Gastrocnemius medialis (tissue), 4 donors: ENCODE measurements around the gene WDR7. TPM values are rescaled to one million over a fixed set of nuclear protein-coding genes. Genes with fewer than 3 reads are reported as not detected.

Experiments
- ATAC-seq, 2 donors: fragments of 150-250 bp; one replicate each; pipeline ENCODE4 v1.9.1; 2016
- DNase-seq, 2 donors: peaks; one replicate each; pipeline ENCODE4 v3.0.0-alpha.2; 2019
- H3K27ac ChIP-seq, 4 donors: fragments of 200-600 bp; sonication (generic); 1 replicate in 1 of 4; 2 replicates in 3 of 4; pipeline ENCODE4 v1.5.1; 2016 to 2018; ENCODE audit warnings: mild to moderate bottlenecking in 2 of 4, moderate library complexity in 1 of 4
- H3K27me3 ChIP-seq, 3 donors: fragments of 200-600 bp; sonication (generic) in 2 of 3; 1 replicate in 1 of 3; 2 replicates in 2 of 3; pipeline versions ENCODE4 v1.5.1 to v1.6.0; 2016 to 2019; ENCODE audit warnings: mild to moderate bottlenecking in 1 of 3, moderate library complexity in 1 of 3
- H3K36me3 ChIP-seq, 2 donors: fragments of 200-600 bp; sonication (generic) in 1 of 2; one replicate each; pipeline ENCODE4 v1.5.1; 2017 to 2018
- H3K4me1 ChIP-seq, 2 donors: fragments of 200-600 bp; sonication (generic) in 1 of 2; one replicate each; pipeline ENCODE4 v1.5.1; 2016 to 2017; ENCODE audit warnings: mild to moderate bottlenecking in 2 of 2
- H3K4me3 ChIP-seq, 4 donors: fragments of 200-600 bp; sonication (generic) in 3 of 4; 1 replicate in 1 of 4; 2 replicates in 3 of 4; pipeline ENCODE4 v1.5.1; 2016 to 2019; ENCODE audit warnings: mild to moderate bottlenecking in 2 of 4
- H3K9me3 ChIP-seq, 3 donors: fragments of 200-600 bp; sonication (generic) in 2 of 3; 1 replicate in 1 of 3; 2 replicates in 2 of 3; pipeline ENCODE4 v1.5.1; 2016 to 2019
- CTCF ChIP-seq, 5 experiments: fragments of 450-650 bp in 3 of 5; fragments of 200-600 bp in 2 of 5; sonication (generic) in 2 of 5; IDR thresholded peaks in 4 of 5; conservative IDR thresholded peaks in 1 of 5; 1 replicate in 4 of 5; 2 replicates in 1 of 5; pipeline ENCODE4 v1.5.1; 2016 to 2019; ENCODE audit warnings: antibody characterized with exemption in 5 of 5, mild to moderate bottlenecking in 3 of 5, moderate library complexity in 3 of 5
- POLR2A ChIP-seq, 2 donors: fragments of 450-650 bp; IDR thresholded peaks; one replicate each; pipeline ENCODE4 v1.6.1; 2017; ENCODE audit warnings: antibody characterized with exemption in 2 of 2, mild to moderate bottlenecking in 2 of 2, moderate library complexity in 2 of 2
- in situ Hi-C, 4 donors: fragments of 200-750 bp; cut with MboI; loops; one replicate each; pipeline versions ENCODE4 v1.15.0 to v1.8.0; 2017; ENCODE audit warnings: low sequenced_read_pairs in 4 of 4
- intact Hi-C: fragments of 100-400 bp; cut with DNase I; formaldehyde crosslinking; loops from one replicate; pipeline ENCODE4 v1.15.1; 2023; ENCODE audit warnings: low total_unique reads
- total RNA-seq, 4 donors: library from RNA; depleted of rRNA; stranded (reverse); fragments of >200 nt; gene quantifications; one replicate each; pipeline versions ENCODE4 v1.1.0 to v1.2.3, GENCODE V29; 2016

The WDR7 gene
- total RNA-seq, 4 donors from 2014 or later, result 20.5 to 24.2 (median 21.8) TPM

DNA sequence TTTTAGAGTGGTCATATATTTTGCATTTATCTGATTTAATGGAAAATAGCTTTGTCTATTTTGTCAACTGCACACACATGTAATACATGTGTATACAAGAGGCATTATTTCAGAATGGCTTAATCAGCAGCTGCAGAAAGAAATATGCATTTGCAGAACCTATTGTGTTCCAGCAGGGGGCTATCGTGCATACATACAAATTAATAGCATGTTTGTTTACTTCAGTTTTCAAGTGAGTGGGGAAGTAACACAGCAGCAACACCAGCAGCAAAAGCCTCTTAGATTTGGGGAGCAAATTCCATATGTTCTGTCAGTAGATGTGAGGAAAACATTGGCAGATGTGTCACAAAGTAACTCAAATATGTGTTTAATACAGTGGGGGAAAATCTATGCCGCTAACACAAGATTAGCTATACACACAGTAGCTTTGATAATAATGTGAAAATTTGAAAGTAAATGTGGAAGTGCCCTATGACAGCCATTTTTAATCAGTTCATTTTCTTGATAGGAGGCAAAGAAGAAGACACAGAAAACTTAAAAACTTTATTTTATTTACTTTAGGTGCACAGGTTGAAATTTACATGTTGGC lies 218.1 kb downstream of the WDR7 start:
- ATAC-seq (peak; percentile 46 to 56), DNase-seq (no peak)
- H3K4me1 ChIP-seq, result no peaks in the 10 kb centered on the region
- H3K36me3 ChIP-seq, result no peaks in the 10 kb centered on the region
- no peaks in the 10 kb centered on the region for H3K9me3 ChIP-seq
- H3K27ac ChIP-seq, result no peak overlapping the region
- TF ChIP-seq CTCF (IDR thresholded peaks at IDR 0.05 in 4 of 5, conservative IDR thresholded peaks at IDR 0.05 in 1 of 5) (peak; percentile 28 to 69 (median 51)), POLR2A (IDR thresholded peaks at IDR 0.05) (no peak)
- intact Hi-C loops, result loop anchor here (10.0 kb wide), 2 partner anchors 46 to 686 kb away; no protein-coding TSS in a partner anchor
- no peak overlapping the region for H3K4me3 ChIP-seq
- in situ Hi-C loops, result no loop called here
- H3K27me3 ChIP-seq, result no peaks in the 10 kb centered on the region

GRCh38 chr18:56870982-56871381 lies 219.8 kb downstream of the WDR7 start:
- intact Hi-C loops, result no loop called here
- H3K36me3 ChIP-seq, result no peaks in the 10 kb centered on the region
- no peak for DNase-seq
- H3K4me1 ChIP-seq, result no peaks in the 10 kb centered on the region
- TF ChIP-seq CTCF (IDR thresholded peaks at IDR 0.05 in 4 of 5, conservative IDR thresholded peaks at IDR 0.05 in 1 of 5) (no peak), POLR2A (IDR thresholded peaks at IDR 0.05) (no peak)
- in situ Hi-C loops, result no loop called here
- H3K27ac ChIP-seq, result no peak overlapping the region
- no peak overlapping the region for H3K4me3 ChIP-seq
- no peak for ATAC-seq
- H3K27me3 ChIP-seq, result no peaks in the 10 kb centered on the region
- no peaks in the 10 kb centered on the region for H3K9me3 ChIP-seq

GRCh38 chr18:56872140-56872539 lies 221.0 kb downstream of the WDR7 start:
- intact Hi-C loops, result no loop called here
- Histone ChIP-seq H3K9me3 (no peaks in the 10 kb centered on the region), H3K4me1 (no peaks in the 10 kb centered on the region), H3K27ac (no peak overlapping the region), H3K4me3 (no peak overlapping the region), H3K36me3 (no peaks in the 10 kb centered on the region), H3K27me3 (no peaks in the 10 kb centered on the region)
- TF ChIP-seq CTCF (IDR thresholded peaks at IDR 0.05 in 4 of 5, conservative IDR thresholded peaks at IDR 0.05 in 1 of 5), result no peak
- TF ChIP-seq POLR2A (IDR thresholded peaks at IDR 0.05), result no peak
- in situ Hi-C loops, result no loop called here
- no peak for ATAC-seq
- DNase-seq, result no peak

GRCh38 chr18:56873441-56874140 lies 222.4 kb downstream of the WDR7 start:
- no peaks in the 10 kb centered on the region for H3K36me3 ChIP-seq
- ATAC-seq (no peak), DNase-seq (no peak)
- no peaks in the 10 kb centered on the region for H3K9me3 ChIP-seq
- no peaks in the 10 kb centered on the region for H3K27me3 ChIP-seq
- H3K4me1 ChIP-seq, result no peaks in the 10 kb centered on the region
- intact Hi-C loops (no loop called here), in situ Hi-C loops (no loop called here)
- no peak overlapping the region for H3K27ac ChIP-seq
- TF ChIP-seq CTCF (IDR thresholded peaks at IDR 0.05 in 4 of 5, conservative IDR thresholded peaks at IDR 0.05 in 1 of 5) (no peak), POLR2A (IDR thresholded peaks at IDR 0.05) (no peak)
- no peak overlapping the region for H3K4me3 ChIP-seq
